HUES48 (cell line): ENCODE data around the gene AKR1D1.
"Not testable (repeated sequence)": the region's sequence is repeated elsewhere in the genome, so short reads cannot be mapped to it uniquely, and the experiment has no call there.

Source experiments
- H3K27ac ChIP-seq: one replicate; pipeline ENCODE4 v1.7.0; 2013; ENCODE audit warnings: low read depth, low read length, inconsistent platforms
- H3K27me3 ChIP-seq: 2 replicates; pipeline ENCODE4 v1.6.1; 2013; ENCODE audit warnings: mild to moderate bottlenecking, low read length; ENCODE audit not compliant: control insufficient read depth, insufficient read depth
- H3K36me3 ChIP-seq: 2 replicates; pipeline ENCODE4 v1.6.1; 2013; ENCODE audit warnings: low read length; ENCODE audit not compliant: control insufficient read depth, insufficient read depth
- H3K4me1 ChIP-seq: 2 replicates; pipeline ENCODE4 v1.6.1; 2013; ENCODE audit warnings: mild to moderate bottlenecking, low read length; ENCODE audit not compliant: control insufficient read depth, insufficient read depth
- H3K4me3 ChIP-seq: 2 replicates; pipeline ENCODE4 v1.5.1; 2013; ENCODE audit warnings: mild to moderate bottlenecking, low read depth, low read length
- H3K9ac ChIP-seq: 2 replicates; pipeline ENCODE4 v1.6.1; 2013; ENCODE audit warnings: mild to moderate bottlenecking, low read depth, low read length, moderate library complexity
- H3K9me3 ChIP-seq: 2 replicates; pipeline ENCODE4 v1.6.1; 2013; ENCODE audit warnings: low read length; ENCODE audit not compliant: control insufficient read depth, insufficient read depth

The AKR1D1 gene

DNA sequence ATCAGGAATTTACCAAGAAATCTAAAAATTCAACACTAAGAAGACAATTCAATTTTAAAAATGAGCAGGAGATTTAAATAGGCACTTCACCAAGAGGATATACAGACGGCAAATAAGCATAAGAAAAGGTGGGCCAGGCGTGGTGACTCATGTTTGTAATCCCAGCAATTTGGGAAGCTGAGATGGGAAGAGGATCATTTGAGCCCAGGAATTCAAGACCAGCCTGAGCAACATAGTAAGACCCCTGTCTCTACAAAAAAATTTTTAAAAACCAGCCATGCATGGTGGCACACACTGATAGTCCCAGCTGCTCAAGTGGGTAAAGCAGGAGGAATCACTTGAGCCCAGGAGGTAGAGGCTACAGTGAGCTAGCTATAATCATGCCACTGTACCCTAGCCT, 3.5 kb upstream of the AKR1D1 start:
- H3K9me3 ChIP-seq = peaks cover 15% of the 10 kb centered on the region
- peak overlapping the region; percentile 8; the same call in 1 of the 2 replicates for H3K9ac ChIP-seq
- H3K4me1 ChIP-seq = peaks cover 20% of the 10 kb centered on the region
- no peak overlapping the region for H3K4me3 ChIP-seq
- no peaks in the 10 kb centered on the region for H3K27me3 ChIP-seq
- no peaks in the 10 kb centered on the region for H3K36me3 ChIP-seq
- peak overlapping the region; percentile 65 for H3K27ac ChIP-seq

DNA sequence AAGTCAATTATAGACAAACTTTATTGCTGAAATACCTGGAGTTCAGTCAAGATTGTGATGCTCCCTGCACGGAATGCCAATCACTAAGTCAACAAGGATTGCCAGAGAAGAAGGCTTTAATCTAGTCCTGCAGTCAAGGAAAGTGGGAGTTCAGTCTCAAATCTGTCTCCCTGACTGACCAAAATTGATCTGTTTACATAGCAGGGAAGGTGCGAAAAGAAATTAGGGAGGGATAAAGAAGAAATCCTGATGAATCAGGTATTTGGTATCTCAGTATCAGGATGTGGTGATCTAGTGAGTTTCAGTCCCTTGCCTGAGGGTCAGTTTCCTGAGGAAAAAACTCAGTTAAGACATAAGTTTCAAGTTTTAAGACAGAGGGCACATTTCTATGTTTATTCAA, 2.1 kb upstream of the AKR1D1 start:
- Histone ChIP-seq H3K9me3 (peaks cover 15% of the 10 kb centered on the region), H3K36me3 (no peaks in the 10 kb centered on the region), H3K9ac (no peak overlapping the region), H3K27me3 (no peaks in the 10 kb centered on the region), H3K27ac (no peak overlapping the region), H3K4me1 (peaks cover 20% of the 10 kb centered on the region), H3K4me3 (no peak overlapping the region)

DNA sequence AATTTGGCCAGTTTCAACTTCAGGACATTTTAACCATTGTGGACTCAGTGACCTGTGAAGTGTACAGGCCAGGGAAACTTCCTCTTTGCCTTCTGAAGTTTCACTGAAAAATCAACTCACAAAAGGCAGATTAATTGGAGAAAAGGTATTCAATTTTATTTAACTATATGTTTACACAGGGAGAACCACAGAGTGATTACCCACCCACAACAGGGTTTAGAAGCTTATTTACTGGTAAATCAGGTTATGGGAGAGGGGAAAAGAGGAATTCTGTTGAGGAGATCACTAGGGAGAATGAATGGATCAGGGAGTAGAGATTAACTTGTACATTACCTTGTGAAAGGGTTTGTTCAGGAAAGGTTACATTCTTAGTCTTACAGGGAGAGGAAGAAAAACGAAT, 1.7 kb upstream of the AKR1D1 start:
- no peaks in the 10 kb centered on the region for H3K27me3 ChIP-seq
- no peak overlapping the region for H3K27ac ChIP-seq
- no peak overlapping the region for H3K4me3 ChIP-seq
- H3K4me1 ChIP-seq = peaks cover 20% of the 10 kb centered on the region
- H3K9ac ChIP-seq = no peak overlapping the region
- H3K36me3 ChIP-seq = no peaks in the 10 kb centered on the region
- H3K9me3 ChIP-seq = peaks cover 15% of the 10 kb centered on the region

DNA sequence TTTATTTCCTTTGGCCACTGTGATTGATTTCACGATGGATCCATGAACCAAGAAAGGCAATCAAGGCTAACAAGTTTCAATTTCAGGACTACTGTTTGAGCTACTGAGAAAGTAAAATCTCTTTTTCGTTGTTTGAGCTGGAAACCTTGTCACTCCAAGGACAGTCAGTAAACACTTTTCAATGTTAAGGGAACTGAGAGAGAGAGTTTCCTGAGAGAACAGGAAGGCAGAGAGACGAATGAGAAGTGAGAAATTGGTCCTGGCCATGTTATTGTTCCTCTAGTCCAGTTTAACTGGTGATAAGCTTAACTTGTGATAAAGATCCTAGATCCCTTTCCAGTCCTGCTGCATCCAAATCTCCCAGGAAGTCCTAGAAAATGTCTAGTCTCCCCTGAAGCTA, 909 bp upstream of the AKR1D1 start:
- Histone ChIP-seq H3K27ac (no peak overlapping the region), H3K4me1 (peaks cover 20% of the 10 kb centered on the region), H3K9me3 (peaks cover 15% of the 10 kb centered on the region), H3K27me3 (no peaks in the 10 kb centered on the region), H3K4me3 (no peak overlapping the region), H3K9ac (no peak overlapping the region), H3K36me3 (no peaks in the 10 kb centered on the region)

DNA sequence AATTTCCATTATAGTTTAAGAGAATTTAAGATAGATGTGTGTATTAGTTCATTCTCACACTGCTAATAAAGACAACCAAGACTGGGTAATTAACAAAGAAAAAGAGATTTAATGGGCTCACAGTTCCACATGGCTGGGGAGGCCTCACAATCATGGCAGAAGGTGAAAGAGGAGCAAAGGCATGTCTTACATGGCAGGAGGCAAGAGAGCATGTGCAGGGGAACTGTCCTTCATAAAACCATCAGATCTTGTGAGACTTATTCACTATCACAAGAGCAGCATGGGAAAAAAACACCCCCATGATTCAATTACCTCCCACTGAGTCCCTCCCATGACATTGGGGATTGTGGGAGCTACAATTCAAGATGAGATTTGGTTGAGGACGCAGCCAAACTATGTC, 473 bp upstream of the AKR1D1 start:
- H3K36me3 ChIP-seq, H3K27ac ChIP-seq, H3K9ac ChIP-seq, H3K4me3 ChIP-seq, H3K27me3 ChIP-seq: not testable (repeated sequence)
- H3K9me3 ChIP-seq = peaks cover 15% of the 10 kb centered on the region
- peaks cover 20% of the 10 kb centered on the region for H3K4me1 ChIP-seq

DNA sequence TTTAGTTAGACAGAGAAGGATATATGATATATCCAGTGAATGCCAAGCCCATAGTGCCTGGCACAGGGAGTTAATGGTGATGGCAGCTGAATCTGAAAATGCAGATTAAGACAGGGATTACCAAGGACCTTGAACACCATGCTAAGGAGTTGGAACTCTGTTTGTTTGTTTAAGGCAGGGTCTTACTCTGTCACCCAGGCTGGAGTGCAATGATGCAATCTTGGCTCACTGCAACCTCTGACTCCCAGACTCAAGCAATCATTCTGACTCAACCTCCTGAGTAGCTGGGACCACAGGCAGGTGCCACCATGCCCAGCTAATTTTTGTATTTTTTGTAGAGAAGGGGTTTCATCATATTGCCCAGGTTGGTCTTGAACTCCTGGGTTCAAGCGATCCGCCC, 1.6 kb downstream of the AKR1D1 start:
- Histone ChIP-seq H3K4me3 (no peak overlapping the region), H3K4me1 (peaks cover 5% of the 10 kb centered on the region), H3K27ac (no peak overlapping the region), H3K27me3 (no peaks in the 10 kb centered on the region), H3K36me3 (no peaks in the 10 kb centered on the region), H3K9me3 (peaks cover 15% of the 10 kb centered on the region), H3K9ac (no peak overlapping the region)

DNA sequence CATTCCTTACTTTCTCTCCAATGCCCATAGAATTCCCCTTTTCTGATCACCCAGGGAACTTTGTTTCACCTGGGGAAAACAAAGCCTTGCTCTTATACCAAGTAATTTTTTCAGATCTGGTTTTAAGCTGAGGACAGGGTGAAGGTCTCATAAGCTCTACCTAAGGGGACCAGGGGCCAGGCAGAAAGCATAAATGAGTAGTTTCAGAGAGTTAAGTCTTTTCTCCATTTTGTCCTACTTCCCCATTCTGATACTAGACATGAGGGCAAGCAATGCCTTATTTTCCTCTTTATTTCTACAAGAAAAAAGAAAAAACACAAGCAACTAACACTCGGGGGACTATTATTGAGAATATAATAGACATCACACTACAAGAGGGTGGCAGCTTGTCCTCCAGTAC, 2.9 kb downstream of the AKR1D1 start:
- H3K9ac ChIP-seq = no peak overlapping the region
- no peaks in the 10 kb centered on the region for H3K4me1 ChIP-seq
- H3K27me3 ChIP-seq = no peaks in the 10 kb centered on the region
- peaks cover 15% of the 10 kb centered on the region for H3K9me3 ChIP-seq
- H3K36me3 ChIP-seq = no peaks in the 10 kb centered on the region
- H3K4me3 ChIP-seq = no peak overlapping the region
- no peak overlapping the region for H3K27ac ChIP-seq

DNA sequence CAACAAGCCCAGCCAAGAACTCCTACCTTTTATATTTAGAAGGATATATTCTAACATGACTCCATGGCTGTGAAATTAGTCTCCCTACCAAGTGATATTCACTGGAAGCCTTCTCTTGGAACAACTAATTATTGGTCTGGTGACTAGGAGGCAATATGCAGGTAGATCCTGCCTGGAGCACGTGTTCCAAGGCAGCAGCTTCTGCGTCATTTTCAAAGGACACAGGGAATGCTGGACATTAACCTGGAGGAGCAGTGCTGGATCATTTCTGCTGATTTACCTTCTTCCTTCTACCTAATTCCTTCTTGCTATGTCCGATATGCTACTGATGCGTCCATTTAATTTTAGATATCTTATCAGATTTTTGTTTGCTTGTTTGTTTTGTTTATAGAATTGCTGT, 5.6 kb downstream of the AKR1D1 start:
- Histone ChIP-seq H3K27me3 (no peaks in the 10 kb centered on the region), H3K4me1 (no peaks in the 10 kb centered on the region), H3K36me3 (no peaks in the 10 kb centered on the region), H3K9ac (no peak overlapping the region), H3K27ac (no peak overlapping the region), H3K4me3 (no peak overlapping the region), H3K9me3 (no peaks in the 10 kb centered on the region; the same call in 1 of the 2 replicates)

DNA sequence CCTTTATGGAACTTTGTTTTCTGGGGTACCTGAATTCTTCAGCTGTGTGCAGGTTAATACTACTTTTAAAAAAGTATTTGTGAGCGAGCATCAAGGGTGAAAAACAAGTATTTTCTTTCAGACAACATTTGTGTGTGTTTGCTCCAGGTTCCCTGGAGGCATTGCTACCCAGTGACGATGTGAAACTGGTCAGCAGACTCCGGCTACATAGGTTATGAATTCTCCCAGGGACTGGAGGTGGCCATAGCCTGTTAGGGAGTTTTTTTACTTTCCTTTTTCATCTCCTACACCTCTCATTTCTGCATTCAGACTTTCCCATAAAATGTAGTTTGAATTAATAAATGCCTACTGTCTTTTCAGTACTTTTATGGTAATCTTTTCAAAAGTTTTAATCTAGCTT, 7.6 kb downstream of the AKR1D1 start:
- Histone ChIP-seq H3K9ac (no peak overlapping the region), H3K9me3 (no peaks in the 10 kb centered on the region; the same call in 1 of the 2 replicates), H3K4me3 (no peak overlapping the region), H3K4me1 (no peaks in the 10 kb centered on the region), H3K27ac (no peak overlapping the region), H3K36me3 (no peaks in the 10 kb centered on the region), H3K27me3 (no peaks in the 10 kb centered on the region)

DNA sequence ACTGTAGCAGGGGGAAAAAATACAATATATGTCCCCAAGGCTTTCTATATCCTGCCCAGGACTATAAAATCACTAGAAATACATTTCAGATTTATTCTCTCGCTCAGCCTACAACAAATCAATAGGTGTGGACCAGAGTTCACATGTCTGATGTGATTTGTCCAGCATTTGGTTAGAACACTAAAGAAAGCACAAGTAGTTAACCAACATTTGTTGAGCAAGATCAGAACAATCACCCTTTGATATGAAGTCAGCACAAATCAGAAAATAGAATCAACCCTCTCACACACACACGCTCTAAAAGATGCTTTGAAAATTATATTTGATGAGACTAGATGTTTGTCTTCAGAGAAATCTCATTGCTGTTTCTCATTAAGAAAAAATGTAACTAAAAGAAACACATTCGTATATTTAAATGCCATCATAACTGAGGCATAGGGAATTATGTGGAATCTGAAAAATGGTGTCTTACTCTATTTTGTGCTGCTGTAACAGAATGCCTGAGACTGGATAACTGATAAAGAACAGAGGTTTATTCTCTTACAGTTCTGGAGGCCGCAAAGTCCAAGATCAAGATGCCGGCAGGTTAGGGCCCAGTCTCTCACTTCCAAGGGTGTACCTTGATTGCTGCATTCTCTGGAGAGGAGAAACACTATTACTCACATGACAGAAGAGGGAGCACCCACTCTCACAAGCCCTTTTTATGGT, 10.5 kb downstream of the AKR1D1 start:
- no peak overlapping the region for H3K4me3 ChIP-seq
- no peaks in the 10 kb centered on the region for H3K4me1 ChIP-seq
- no peak overlapping the region for H3K27ac ChIP-seq
- H3K9ac ChIP-seq = no peak overlapping the region
- no peaks in the 10 kb centered on the region for H3K36me3 ChIP-seq
- no peaks in the 10 kb centered on the region for H3K27me3 ChIP-seq
- no peaks in the 10 kb centered on the region; the same call in 1 of the 2 replicates for H3K9me3 ChIP-seq

DNA sequence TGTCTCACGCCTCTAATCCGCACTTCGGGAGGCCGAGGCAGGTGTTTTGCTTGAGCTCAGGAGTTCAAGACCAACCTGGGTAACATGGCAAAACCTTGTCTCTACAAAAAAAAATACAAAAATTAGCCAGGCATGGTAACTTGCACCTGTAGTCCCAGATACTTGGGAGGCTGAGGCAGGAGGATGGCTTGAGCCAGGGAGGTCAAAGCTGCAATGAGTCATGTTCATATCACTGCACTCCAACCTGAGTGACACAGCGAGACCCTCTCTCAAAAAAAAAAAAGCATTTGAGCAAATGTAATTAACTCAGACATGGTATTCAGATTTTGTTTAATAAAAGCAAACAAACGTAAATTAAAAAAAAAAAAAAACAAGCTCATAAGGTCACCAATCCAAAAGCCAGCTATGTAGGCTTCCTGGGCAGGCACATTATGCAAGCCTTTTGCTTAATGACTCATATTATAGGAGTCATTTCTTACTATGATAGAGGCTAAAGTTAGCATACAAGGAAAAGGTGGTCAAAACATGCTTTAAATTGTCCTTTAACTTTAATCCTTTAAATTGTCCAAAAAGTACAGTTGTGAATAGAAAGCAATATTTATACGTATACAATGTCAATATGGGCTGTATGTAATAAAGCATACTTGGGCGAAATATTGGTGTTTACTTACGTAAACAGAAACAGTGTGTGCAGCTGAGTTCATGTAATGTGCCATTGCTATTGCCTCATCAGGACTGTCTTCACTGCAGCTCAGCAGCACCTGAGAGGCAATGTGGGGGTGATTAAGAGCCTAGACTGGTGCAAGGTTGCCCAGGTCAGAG, 13.0 kb downstream of the AKR1D1 start:
- H3K36me3 ChIP-seq = no peaks in the 10 kb centered on the region
- H3K27ac ChIP-seq = no peak overlapping the region
- H3K4me1 ChIP-seq = no peaks in the 10 kb centered on the region
- H3K9me3 ChIP-seq = no peaks in the 10 kb centered on the region; the same call in 1 of the 2 replicates
- no peak overlapping the region for H3K4me3 ChIP-seq
- H3K27me3 ChIP-seq = no peaks in the 10 kb centered on the region
- no peak overlapping the region for H3K9ac ChIP-seq
